ENCODE results near the gene FOLH1.
"Not testable (repeated sequence)": the region's sequence is repeated elsewhere in the genome, so short reads cannot be mapped to it uniquely, and the experiment has no call there.

The FOLH1 gene

GRCh38 chr11:49208006-49208721, at the start of gene FOLH1:
Gene FOLH1 (minus strand): TSS chr11:49208602. CDS start chr11:49208409, 193 bp downstream.
- Histone ChIP-seq H4K20me1 (ENCODE audit: insufficient read depth, low read length, poor library complexity, severe bottlenecking) (no peaks in the 10 kb centered on the region), H3F3A (ENCODE audit: low read depth) (no peaks in the 10 kb centered on the region), H3K36me3 (ENCODE audit: insufficient read depth, low read length) (no peaks in the 10 kb centered on the region), H3K9ac (ENCODE audit: low read depth, low read length, poor library complexity, severe bottlenecking) (no peak within 1 kb of the TSS), H3K9me2 (replicated peaks; ENCODE audit: low read depth, low read length) (no peaks in the 10 kb centered on the region), H3K27me3 (ENCODE audit: insufficient read depth, low read length, poor library complexity, severe bottlenecking) (no peaks in the 10 kb centered on the region), H3K79me2 (ENCODE audit: insufficient read depth, low read length) (no peaks in the 10 kb centered on the region), H3K9me3 (ENCODE audit: insufficient read depth, low read depth, low read length) (no peaks in the 10 kb centered on the region), H2AFZ (ENCODE audit: low read length) (no peak within 1 kb of the TSS), H3K4me3 (ENCODE audit: low read length, poor library complexity, severe bottlenecking) (no peak within 1 kb of the TSS), H3K4me1 (ENCODE audit: insufficient read depth, low read length, poor library complexity, severe bottlenecking) (no peaks in the 10 kb centered on the region), H3K4me2 (ENCODE audit: low read depth, low read length, poor library complexity, severe bottlenecking) (no peak within 1 kb of the TSS)
- TF ChIP-seq CTCF (conservative IDR thresholded peaks at IDR 0.05; ENCODE audit: low read length) (no peak), EZH2phosphoT487 (IDR thresholded peaks at IDR 0.05; ENCODE audit: borderline replicate concordance) (no peak)

GRCh38 chr11:49255148-49255547, 46.7 kb upstream of the FOLH1 start:
- H3K9me2 ChIP-seq (replicated peaks; ENCODE audit: low read depth, low read length); H3K27me3 ChIP-seq (ENCODE audit: insufficient read depth, low read length, poor library complexity, severe bottlenecking); H3K9me3 ChIP-seq (ENCODE audit: insufficient read depth, low read depth, low read length); H3K4me1 ChIP-seq (ENCODE audit: insufficient read depth, low read length, poor library complexity, severe bottlenecking); H3K9ac ChIP-seq (ENCODE audit: low read depth, low read length, poor library complexity, severe bottlenecking); H3K4me2 ChIP-seq (ENCODE audit: low read depth, low read length, poor library complexity, severe bottlenecking); H3K4me3 ChIP-seq (ENCODE audit: low read length, poor library complexity, severe bottlenecking); H2AFZ ChIP-seq (ENCODE audit: low read length); H3K79me2 ChIP-seq (ENCODE audit: insufficient read depth, low read length); H3F3A ChIP-seq (ENCODE audit: low read depth); H3K36me3 ChIP-seq (ENCODE audit: insufficient read depth, low read length); H4K20me1 ChIP-seq (ENCODE audit: insufficient read depth, low read length, poor library complexity, severe bottlenecking): not testable (repeated sequence)

- H3K4me1 ChIP-seq (ENCODE audit: insufficient read depth, low read length, poor library complexity, severe bottlenecking); H3F3A ChIP-seq (ENCODE audit: low read depth); H3K9ac ChIP-seq (ENCODE audit: low read depth, low read length, poor library complexity, severe bottlenecking); H4K20me1 ChIP-seq (ENCODE audit: insufficient read depth, low read length, poor library complexity, severe bottlenecking); H3K27me3 ChIP-seq (ENCODE audit: insufficient read depth, low read length, poor library complexity, severe bottlenecking); H3K9me3 ChIP-seq (ENCODE audit: insufficient read depth, low read depth, low read length); H3K9me2 ChIP-seq (replicated peaks; ENCODE audit: low read depth, low read length); H3K4me2 ChIP-seq (ENCODE audit: low read depth, low read length, poor library complexity, severe bottlenecking); H3K36me3 ChIP-seq (ENCODE audit: insufficient read depth, low read length); H3K79me2 ChIP-seq (ENCODE audit: insufficient read depth, low read length); H2AFZ ChIP-seq (ENCODE audit: low read length); H3K4me3 ChIP-seq (ENCODE audit: low read length, poor library complexity, severe bottlenecking): not testable (repeated sequence)
These were observed 42.8 kb upstream of the FOLH1 start for GRCh38 chr11:49251212-49251611.

- H2AFZ ChIP-seq (ENCODE audit: low read length); H3K9me2 ChIP-seq (replicated peaks; ENCODE audit: low read depth, low read length); H3K9me3 ChIP-seq (ENCODE audit: insufficient read depth, low read depth, low read length); H3F3A ChIP-seq (ENCODE audit: low read depth); H3K4me3 ChIP-seq (ENCODE audit: low read length, poor library complexity, severe bottlenecking); H3K79me2 ChIP-seq (ENCODE audit: insufficient read depth, low read length); H3K9ac ChIP-seq (ENCODE audit: low read depth, low read length, poor library complexity, severe bottlenecking); H3K4me2 ChIP-seq (ENCODE audit: low read depth, low read length, poor library complexity, severe bottlenecking); H3K4me1 ChIP-seq (ENCODE audit: insufficient read depth, low read length, poor library complexity, severe bottlenecking); H4K20me1 ChIP-seq (ENCODE audit: insufficient read depth, low read length, poor library complexity, severe bottlenecking); H3K27me3 ChIP-seq (ENCODE audit: insufficient read depth, low read length, poor library complexity, severe bottlenecking); H3K36me3 ChIP-seq (ENCODE audit: insufficient read depth, low read length): not testable (repeated sequence)
These were observed 42.2 kb upstream of the FOLH1 start for GRCh38 chr11:49250398-49251115.

- not testable (repeated sequence) for H3K27me3 ChIP-seq (ENCODE audit: insufficient read depth, low read length, poor library complexity, severe bottlenecking); H3K36me3 ChIP-seq (ENCODE audit: insufficient read depth, low read length)
These were observed 41.0 kb upstream of the FOLH1 start for GRCh38 chr11:49249363-49249762.

GRCh38 chr11:49233685-49234084, 25.3 kb upstream of the FOLH1 start:
- H2AFZ ChIP-seq (ENCODE audit: low read length); H3K36me3 ChIP-seq (ENCODE audit: insufficient read depth, low read length); H3K79me2 ChIP-seq (ENCODE audit: insufficient read depth, low read length); H3K4me3 ChIP-seq (ENCODE audit: low read length, poor library complexity, severe bottlenecking); H3K9ac ChIP-seq (ENCODE audit: low read depth, low read length, poor library complexity, severe bottlenecking); H4K20me1 ChIP-seq (ENCODE audit: insufficient read depth, low read length, poor library complexity, severe bottlenecking); H3K4me1 ChIP-seq (ENCODE audit: insufficient read depth, low read length, poor library complexity, severe bottlenecking); H3K4me2 ChIP-seq (ENCODE audit: low read depth, low read length, poor library complexity, severe bottlenecking); H3K9me3 ChIP-seq (ENCODE audit: insufficient read depth, low read depth, low read length); H3K9me2 ChIP-seq (replicated peaks; ENCODE audit: low read depth, low read length); H3F3A ChIP-seq (ENCODE audit: low read depth); H3K27me3 ChIP-seq (ENCODE audit: insufficient read depth, low read length, poor library complexity, severe bottlenecking): not testable (repeated sequence)

More at GRCh38 chr11:49249363-49249762, 41.0 kb upstream of the FOLH1 start:
- not testable (repeated sequence) for H4K20me1 ChIP-seq (ENCODE audit: insufficient read depth, low read length, poor library complexity, severe bottlenecking); H3K4me2 ChIP-seq (ENCODE audit: low read depth, low read length, poor library complexity, severe bottlenecking); H3K9me2 ChIP-seq (replicated peaks; ENCODE audit: low read depth, low read length); H3K9me3 ChIP-seq (ENCODE audit: insufficient read depth, low read depth, low read length); H2AFZ ChIP-seq (ENCODE audit: low read length); H3F3A ChIP-seq (ENCODE audit: low read depth); H3K79me2 ChIP-seq (ENCODE audit: insufficient read depth, low read length); H3K4me1 ChIP-seq (ENCODE audit: insufficient read depth, low read length, poor library complexity, severe bottlenecking); H3K4me3 ChIP-seq (ENCODE audit: low read length, poor library complexity, severe bottlenecking); H3K9ac ChIP-seq (ENCODE audit: low read depth, low read length, poor library complexity, severe bottlenecking)
